Smooth muscle cell (in vitro differentiated cells): ENCODE measurements around the gene ZNF467. TPM values are rescaled to one million over a fixed set of nuclear protein-coding genes. Genes with fewer than 3 reads are reported as not detected.

Source experiments
- DNase-seq: peaks from one replicate; lab custom pipeline; 2025; ENCODE audit not compliant: unreplicated experiment; lab: John Stamatoyannopoulos, UW
- H2AFZ ChIP-seq: fragments of 200-600 bp; sonication (generic); 2 replicates; pipeline ENCODE4 v1.6.0; 2016; ENCODE audit warnings: antibody characterized with exemption, low read depth, mild to moderate bottlenecking
- H3F3A ChIP-seq: fragments of 200-600 bp; sonication (generic); 2 replicates; pipeline ENCODE4 v1.6.0; 2017; ENCODE audit warnings: antibody characterized with exemption, low read depth
- H3K27ac ChIP-seq: fragments of 200-600 bp; sonication (generic); 2 replicates; pipeline ENCODE4 v1.5.1; 2016; ENCODE audit warnings: low read depth, mild to moderate bottlenecking
- H3K27me3 ChIP-seq: fragments of 200-600 bp; sonication (generic); 2 replicates; pipeline ENCODE4 v1.6.1; 2016; ENCODE audit warnings: low read depth, mild to moderate bottlenecking
- H3K36me3 ChIP-seq: fragments of 200-600 bp; sonication (generic); 2 replicates; pipeline ENCODE4 v1.5.1; 2016; ENCODE audit warnings: low read depth
- H3K4me1 ChIP-seq: fragments of 200-600 bp; sonication (generic); 2 replicates; pipeline ENCODE4 v1.5.1; 2016; ENCODE audit warnings: low read depth
- H3K4me2 ChIP-seq: fragments of 200-600 bp; sonication (generic); 2 replicates; pipeline ENCODE4 v1.6.0; 2016; ENCODE audit warnings: mild to moderate bottlenecking
- H3K4me3 ChIP-seq: fragments of 200-600 bp; sonication (generic); 2 replicates; pipeline ENCODE4 v1.5.1; 2016; ENCODE audit warnings: mild to moderate bottlenecking
- H3K79me2 ChIP-seq: fragments of 200-600 bp; sonication (generic); 2 replicates; pipeline ENCODE4 v1.6.0; 2016; ENCODE audit warnings: low read depth, mild to moderate bottlenecking
- H3K9ac ChIP-seq: fragments of 200-600 bp; sonication (generic); 2 replicates; pipeline ENCODE4 v1.6.0; 2016; ENCODE audit warnings: low read depth
- H3K9me3 ChIP-seq: fragments of 200-600 bp; sonication (generic); replicated peaks from 2 replicates; pipeline ENCODE4 v1.5.1; 2016; ENCODE audit warnings: low read depth
- H4K20me1 ChIP-seq: fragments of 200-600 bp; sonication (generic); 2 replicates; pipeline ENCODE4 v1.6.0; 2016; ENCODE audit warnings: low read depth
- WGBS: methylation state at CpG from one replicate; pipeline ENCODE4 v1.1.7; 2016; ENCODE audit warnings: low lambda C conversion rate; 5-methylcytosine and 5-hydroxymethylcytosine counted together
- polyA plus RNA-seq: library from polyadenylated mRNA; unstranded; fragments of >200 nt; fragmentation: Nextera tagmentation; extraction: Ambion mirVana; gene quantifications from 2 replicates; pipeline ENCODE4 v1.2.1, GENCODE V29; 2016
- total RNA-seq: library from RNA; depleted of rRNA; stranded (reverse); fragments of >200 nt; gene quantifications from 2 replicates; pipeline ENCODE4 v1.2.3, GENCODE V29; 2014
- TF ChIP-seq, protein P1 (sequence below): fragments of 200-600 bp; sonication (generic); IDR thresholded peaks from 2 replicates; pipeline ENCODE4 v1.5.1; 2017; ENCODE audit warnings: borderline replicate concordance, mild to moderate bottlenecking, antibody characterized with exemption; ENCODE audit not compliant: insufficient read depth, poor library complexity, severe bottlenecking

Gene ZNF467
- total and polyA plus RNA-seq, 2 experiments from 2014 or later, result 2.0 to 8.2 TPM

DNA sequence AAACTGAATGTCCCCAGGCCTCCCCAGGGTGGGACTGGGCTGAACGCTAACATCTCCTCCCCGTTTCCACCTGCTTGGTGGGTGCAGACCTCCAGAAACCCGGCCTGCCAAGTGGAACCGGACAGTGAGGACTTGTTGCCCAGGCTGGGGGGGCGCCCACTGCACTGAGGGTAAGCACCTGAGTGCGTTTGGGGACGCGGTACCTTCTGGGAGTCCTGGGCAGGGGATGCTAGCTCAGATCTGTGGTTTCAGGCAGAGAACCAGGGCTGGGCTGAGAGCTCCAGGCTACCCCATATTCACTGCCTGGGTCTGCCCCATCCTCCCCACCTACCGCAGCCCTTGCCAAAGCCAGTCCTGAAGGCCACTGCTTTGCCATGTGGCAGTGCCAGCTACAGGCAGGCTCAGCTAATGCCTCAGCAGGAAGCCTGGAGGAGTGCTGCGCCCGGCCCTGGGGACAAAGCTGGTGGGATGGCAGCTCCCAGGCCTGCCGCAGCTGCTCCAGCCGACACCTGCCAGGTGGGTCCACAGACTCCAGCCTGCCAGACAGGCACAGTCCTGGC lies 3.5 kb upstream of the ZNF467 start:
- H3K4me2 ChIP-seq, result no peak overlapping the region

DNA sequence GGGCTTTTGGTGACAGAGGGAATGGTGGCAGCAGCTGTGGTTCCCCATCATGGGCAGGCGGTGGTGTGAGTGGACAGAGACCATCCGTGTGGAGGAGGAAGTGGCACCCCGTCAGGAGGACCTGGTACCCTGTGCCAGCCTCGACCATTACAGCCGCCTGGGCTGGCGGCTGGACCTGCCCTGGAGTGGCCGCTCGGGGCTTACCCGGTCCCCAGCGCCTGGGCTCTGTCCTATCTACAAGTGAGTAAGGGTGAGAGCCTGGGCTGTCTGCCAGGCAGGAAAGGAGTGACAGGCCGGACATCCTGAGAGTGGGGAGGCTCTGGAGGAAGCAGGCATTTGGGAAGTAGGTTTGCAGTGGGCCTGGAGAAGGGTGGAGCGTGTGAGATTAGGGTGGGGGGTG lies 2.9 kb upstream of the ZNF467 start:
- WGBS, result 71% methylated on average over 11 of the region's 12 CpGs
- no peaks in the 10 kb centered on the region for H3K27me3 ChIP-seq

More for the DNA sequence above, 3.5 kb upstream of the ZNF467 start:
- WGBS, result 92% methylated on average over 13 of the region's 13 CpGs
- no peak for DNase-seq
- Histone ChIP-seq H4K20me1 (peaks cover 8% of the 10 kb centered on the region), H3K27ac (no peak overlapping the region), H3K36me3 (no peaks in the 10 kb centered on the region), H3K9ac (no peak overlapping the region), H3K27me3 (no peaks in the 10 kb centered on the region), H3K79me2 (no peaks in the 10 kb centered on the region), H2AFZ (no peak overlapping the region), H3K4me1 (no peaks in the 10 kb centered on the region), H3F3A (no peaks in the 10 kb centered on the region), H3K9me3 (no peaks in the 10 kb centered on the region), H3K4me3 (no peak overlapping the region)
- TF ChIP-seq, protein P1, sequence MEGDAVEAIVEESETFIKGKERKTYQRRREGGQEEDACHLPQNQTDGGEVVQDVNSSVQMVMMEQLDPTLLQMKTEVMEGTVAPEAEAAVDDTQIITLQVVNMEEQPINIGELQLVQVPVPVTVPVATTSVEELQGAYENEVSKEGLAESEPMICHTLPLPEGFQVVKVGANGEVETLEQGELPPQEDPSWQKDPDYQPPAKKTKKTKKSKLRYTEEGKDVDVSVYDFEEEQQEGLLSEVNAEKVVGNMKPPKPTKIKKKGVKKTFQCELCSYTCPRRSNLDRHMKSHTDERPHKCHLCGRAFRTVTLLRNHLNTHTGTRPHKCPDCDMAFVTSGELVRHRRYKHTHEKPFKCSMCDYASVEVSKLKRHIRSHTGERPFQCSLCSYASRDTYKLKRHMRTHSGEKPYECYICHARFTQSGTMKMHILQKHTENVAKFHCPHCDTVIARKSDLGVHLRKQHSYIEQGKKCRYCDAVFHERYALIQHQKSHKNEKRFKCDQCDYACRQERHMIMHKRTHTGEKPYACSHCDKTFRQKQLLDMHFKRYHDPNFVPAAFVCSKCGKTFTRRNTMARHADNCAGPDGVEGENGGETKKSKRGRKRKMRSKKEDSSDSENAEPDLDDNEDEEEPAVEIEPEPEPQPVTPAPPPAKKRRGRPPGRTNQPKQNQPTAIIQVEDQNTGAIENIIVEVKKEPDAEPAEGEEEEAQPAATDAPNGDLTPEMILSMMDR, result no peak

DNA sequence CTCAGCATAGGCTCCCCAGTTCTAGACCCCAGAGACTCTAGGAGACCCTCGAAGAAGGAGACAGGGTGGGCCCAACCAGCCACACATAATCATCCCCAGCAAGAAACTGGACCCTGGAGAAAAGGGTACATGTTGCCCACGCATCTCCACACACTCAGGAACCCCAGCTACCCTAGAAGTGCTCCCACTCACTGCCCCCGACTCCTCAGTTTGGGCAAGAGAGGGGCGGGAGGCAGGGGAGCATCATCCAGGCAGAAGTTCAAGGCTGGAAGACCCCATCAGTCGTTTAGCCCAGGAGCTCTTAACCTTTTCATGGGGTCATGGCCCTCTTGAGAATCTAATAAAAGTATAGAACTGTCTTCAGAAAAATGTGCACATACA lies 1.8 kb upstream of the ZNF467 start:
- WGBS, result 79% methylated on average over 5 of the region's 5 CpGs
- H3K9me3 ChIP-seq, result no peaks in the 10 kb centered on the region
- no peak overlapping the region for H3K27ac ChIP-seq
- H3K9ac ChIP-seq, result no peak overlapping the region
- no peaks in the 10 kb centered on the region for H3F3A ChIP-seq
- H3K79me2 ChIP-seq, result no peaks in the 10 kb centered on the region
- H3K4me2 ChIP-seq, result no peak overlapping the region
- no peaks in the 10 kb centered on the region for H3K27me3 ChIP-seq
- TF ChIP-seq, protein P1, result no peak
- DNase-seq, result no peak
- H4K20me1 ChIP-seq, result peaks cover 8% of the 10 kb centered on the region
- H3K4me3 ChIP-seq, result no peak overlapping the region
- peaks cover 6% of the 10 kb centered on the region for H3K4me1 ChIP-seq
- H2AFZ ChIP-seq, result no peak overlapping the region
- H3K36me3 ChIP-seq, result no peaks in the 10 kb centered on the region

More for the DNA sequence above, 2.9 kb upstream of the ZNF467 start:
- H4K20me1 ChIP-seq, result peaks cover 8% of the 10 kb centered on the region
- H3K27ac ChIP-seq, result no peak overlapping the region
- no peak overlapping the region for H2AFZ ChIP-seq
- no peaks in the 10 kb centered on the region for H3K9me3 ChIP-seq
- no peaks in the 10 kb centered on the region for H3K79me2 ChIP-seq
- H3K4me1 ChIP-seq, result peaks cover 1% of the 10 kb centered on the region
- TF ChIP-seq, protein P1, result no peak
- H3K36me3 ChIP-seq, result no peaks in the 10 kb centered on the region
- H3K4me3 ChIP-seq, result no peak overlapping the region
- DNase-seq, result no peak
- H3K4me2 ChIP-seq, result no peak overlapping the region
- no peak overlapping the region for H3K9ac ChIP-seq
- H3F3A ChIP-seq, result no peaks in the 10 kb centered on the region
